SK-N-SH treated with all-trans-retinoic acid at 6 μM for 48 hours (cell line): ENCODE measurements around the gene NGLY1.

Source experiments
- ARNTL ChIP-seq: fragments of 450-650 bp; formaldehyde crosslinking; IDR thresholded peaks from 2 replicates; pipeline ENCODE4 v1.5.0; 2020; ENCODE audit warnings: low read depth, mild to moderate bottlenecking, moderate library complexity, borderline replicate concordance
- ZFP3 ChIP-seq: fragments of 250-450 bp; sonication (Bioruptor Pico); IDR thresholded peaks from 2 replicates; pipeline ENCODE4 v1.5.0; 2020; ENCODE audit warnings: mild to moderate bottlenecking, moderate library complexity
- TF ChIP-seq, protein P1 (sequence below): fragments of 250-450 bp; sonication (Bioruptor Pico); IDR thresholded peaks from 2 replicates; pipeline ENCODE4 v1.8.0; 2020; ENCODE audit warnings: mild to moderate bottlenecking, moderate library complexity, borderline replicate concordance
- TF ChIP-seq, protein P2 (sequence below): fragments of 250-450 bp; sonication (Bioruptor Pico); IDR thresholded peaks from 2 replicates; pipeline ENCODE4 v1.5.1; 2020; ENCODE audit warnings: low read depth, mild to moderate bottlenecking, moderate library complexity

GRCh38 chr3:25830373-25831280, 47.4 kb upstream of the NGLY1 start:
- TF ChIP-seq, protein P1, sequence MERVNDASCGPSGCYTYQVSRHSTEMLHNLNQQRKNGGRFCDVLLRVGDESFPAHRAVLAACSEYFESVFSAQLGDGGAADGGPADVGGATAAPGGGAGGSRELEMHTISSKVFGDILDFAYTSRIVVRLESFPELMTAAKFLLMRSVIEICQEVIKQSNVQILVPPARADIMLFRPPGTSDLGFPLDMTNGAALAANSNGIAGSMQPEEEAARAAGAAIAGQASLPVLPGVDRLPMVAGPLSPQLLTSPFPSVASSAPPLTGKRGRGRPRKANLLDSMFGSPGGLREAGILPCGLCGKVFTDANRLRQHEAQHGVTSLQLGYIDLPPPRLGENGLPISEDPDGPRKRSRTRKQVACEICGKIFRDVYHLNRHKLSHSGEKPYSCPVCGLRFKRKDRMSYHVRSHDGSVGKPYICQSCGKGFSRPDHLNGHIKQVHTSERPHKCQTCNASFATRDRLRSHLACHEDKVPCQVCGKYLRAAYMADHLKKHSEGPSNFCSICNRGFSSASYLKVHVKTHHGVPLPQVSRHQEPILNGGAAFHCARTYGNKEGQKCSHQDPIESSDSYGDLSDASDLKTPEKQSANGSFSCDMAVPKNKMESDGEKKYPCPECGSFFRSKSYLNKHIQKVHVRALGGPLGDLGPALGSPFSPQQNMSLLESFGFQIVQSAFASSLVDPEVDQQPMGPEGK, result no peak
- no peak for TF ChIP-seq ARNTL
- TF ChIP-seq, protein P2, sequence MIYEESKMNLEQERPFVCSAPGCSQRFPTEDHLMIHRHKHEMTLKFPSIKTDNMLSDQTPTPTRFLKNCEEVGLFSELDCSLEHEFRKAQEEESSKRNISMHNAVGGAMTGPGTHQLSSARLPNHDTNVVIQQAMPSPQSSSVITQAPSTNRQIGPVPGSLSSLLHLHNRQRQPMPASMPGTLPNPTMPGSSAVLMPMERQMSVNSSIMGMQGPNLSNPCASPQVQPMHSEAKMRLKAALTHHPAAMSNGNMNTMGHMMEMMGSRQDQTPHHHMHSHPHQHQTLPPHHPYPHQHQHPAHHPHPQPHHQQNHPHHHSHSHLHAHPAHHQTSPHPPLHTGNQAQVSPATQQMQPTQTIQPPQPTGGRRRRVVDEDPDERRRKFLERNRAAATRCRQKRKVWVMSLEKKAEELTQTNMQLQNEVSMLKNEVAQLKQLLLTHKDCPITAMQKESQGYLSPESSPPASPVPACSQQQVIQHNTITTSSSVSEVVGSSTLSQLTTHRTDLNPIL (CRISPR knock-in tag), result no peak
- no peak for TF ChIP-seq ZFP3 (CRISPR knock-in tag)
